Brain microvascular endothelial cell (primary cell): ENCODE data around the gene PSMB7.
A peak's percentile ranks its signal among the peaks of the same experiment; 100 is the strongest.

Source experiments
- DNase-seq: peaks from one replicate; pipeline ENCODE4 v3.0.0-alpha.2; 2020
- H3K27ac ChIP-seq: fragments of 250-450 bp; sonication (Bioruptor Pico); 2 replicates; pipeline ENCODE4 v1.5.1; 2020; ENCODE audit warnings: mild to moderate bottlenecking, moderate library complexity
- H3K27me3 ChIP-seq: fragments of 250-450 bp; sonication (Bioruptor Pico); replicated peaks from 2 replicates; pipeline ENCODE4 v1.5.1; 2020; ENCODE audit warnings: mild to moderate bottlenecking
- H3K36me3 ChIP-seq: fragments of 250-450 bp; sonication (Bioruptor Pico); replicated peaks from 2 replicates; pipeline ENCODE4 v1.5.1; 2020; ENCODE audit warnings: mild to moderate bottlenecking
- H3K4me3 ChIP-seq: 2 replicates; pipeline ENCODE4 v1.5.1; 2011; ENCODE audit warnings: low read depth, mild to moderate bottlenecking, control low read depth, low read length, moderate library complexity
- CTCF ChIP-seq: IDR thresholded peaks from 2 replicates; pipeline ENCODE4 v1.5.1; 2011; ENCODE audit warnings: low read depth, mild to moderate bottlenecking, moderate library complexity, low read length, control low read depth, inconsistent platforms; ENCODE audit errors: missing control alignments
- in situ Hi-C: cut with HindIII; loops from 2 replicates; pipeline ENCODE4 v1.10.0; 2017; ENCODE audit warnings: low sequenced_read_pairs, low pct_ligation_motif_present

The PSMB7 gene

GRCh38 chr9:124345751-124346281, 69.4 kb downstream of the PSMB7 start:
- Histone ChIP-seq H3K36me3 (peaks cover 64% of the 10 kb centered on the region), H3K4me3 (no peak overlapping the region), H3K27ac (no peak overlapping the region), H3K27me3 (no peaks in the 10 kb centered on the region)
- TF ChIP-seq CTCF = no peak
- DNase-seq = no peak
- in situ Hi-C loops = no loop called here

GRCh38 chr9:124345063-124345462, 70.2 kb downstream of the PSMB7 start:
- in situ Hi-C loops = no loop called here
- no peaks in the 10 kb centered on the region for H3K27me3 ChIP-seq
- no peak overlapping the region for H3K27ac ChIP-seq
- no peak for TF ChIP-seq CTCF
- peaks cover 56% of the 10 kb centered on the region for H3K36me3 ChIP-seq
- no peak overlapping the region for H3K4me3 ChIP-seq
- DNase-seq = no peak

- DNase-seq = no peak
- in situ Hi-C loops = no loop called here
- peaks cover 50% of the 10 kb centered on the region for H3K36me3 ChIP-seq
- H3K27me3 ChIP-seq = no peaks in the 10 kb centered on the region
- TF ChIP-seq CTCF = no peak
- no peak overlapping the region for H3K4me3 ChIP-seq
- H3K27ac ChIP-seq = no peak overlapping the region
These were observed 70.8 kb downstream of the PSMB7 start for GRCh38 chr9:124344291-124345050.

GRCh38 chr9:124343533-124344290, 71.5 kb downstream of the PSMB7 start:
- in situ Hi-C loops = no loop called here
- TF ChIP-seq CTCF = no peak
- H3K36me3 ChIP-seq = peaks cover 45% of the 10 kb centered on the region
- H3K27ac ChIP-seq = peak overlapping the region; percentile 54
- H3K27me3 ChIP-seq = no peaks in the 10 kb centered on the region
- no peak overlapping the region for H3K4me3 ChIP-seq
- no peak for DNase-seq

GRCh38 chr9:124342776-124343485, 72.3 kb downstream of the PSMB7 start:
- H3K27ac ChIP-seq = peak overlapping the region; percentile 54
- peaks cover 42% of the 10 kb centered on the region for H3K36me3 ChIP-seq
- in situ Hi-C loops = no loop called here
- peak; percentile 7 for TF ChIP-seq CTCF
- no peaks in the 10 kb centered on the region for H3K27me3 ChIP-seq
- no peak overlapping the region for H3K4me3 ChIP-seq
- peak; percentile 85 for DNase-seq
